Gastroesophageal sphincter (tissue), 3 donors: Measurements from ENCODE around the gene ARHGAP27.

ENCODE experiments used
- EP300 ChIP-seq: sonication (generic); formaldehyde crosslinking; IDR thresholded peaks from one replicate; pipeline ENCODE4 v1.6.1; 2017; ENCODE audit warnings: antibody characterized with exemption, mild to moderate bottlenecking
- POLR2AphosphoS5 ChIP-seq: sonication (generic); formaldehyde crosslinking; IDR thresholded peaks from one replicate; pipeline ENCODE4 v1.6.1; 2017; ENCODE audit warnings: antibody characterized with exemption
- TF ChIP-seq, protein P1 (sequence below), 4 experiments: fragments of 200-600 bp in 2 of 4; fragments of 450-650 bp in 2 of 4; sonication (generic) in 1 of 4; IDR thresholded peaks; one replicate each; pipeline ENCODE4 v1.5.1; 2017 to 2019; ENCODE audit warnings: antibody characterized with exemption in 4 of 4, mild to moderate bottlenecking in 2 of 4, moderate library complexity in 2 of 4

DNA sequence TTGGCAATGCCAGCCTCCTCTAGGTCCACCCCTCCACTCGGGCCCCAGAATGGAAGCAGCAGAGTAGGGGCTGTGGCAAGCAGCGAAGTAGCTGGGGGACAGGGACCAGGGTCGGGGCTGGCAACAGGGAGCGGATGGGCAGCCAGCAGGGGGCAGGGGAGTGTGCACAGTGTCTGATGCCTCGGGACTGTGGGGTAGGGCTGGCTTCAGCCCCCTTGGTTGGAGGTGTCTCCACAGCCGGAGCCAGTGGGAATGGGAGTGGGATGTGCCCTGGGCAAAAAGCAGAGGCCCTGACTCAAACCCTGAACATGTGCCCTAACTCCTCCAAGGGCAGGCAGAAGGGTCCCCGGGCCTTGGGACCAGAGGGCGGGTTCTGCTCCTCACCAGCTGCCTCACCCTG is 18.5 kb upstream of the ARHGAP27 start:
- TF ChIP-seq, protein P1, sequence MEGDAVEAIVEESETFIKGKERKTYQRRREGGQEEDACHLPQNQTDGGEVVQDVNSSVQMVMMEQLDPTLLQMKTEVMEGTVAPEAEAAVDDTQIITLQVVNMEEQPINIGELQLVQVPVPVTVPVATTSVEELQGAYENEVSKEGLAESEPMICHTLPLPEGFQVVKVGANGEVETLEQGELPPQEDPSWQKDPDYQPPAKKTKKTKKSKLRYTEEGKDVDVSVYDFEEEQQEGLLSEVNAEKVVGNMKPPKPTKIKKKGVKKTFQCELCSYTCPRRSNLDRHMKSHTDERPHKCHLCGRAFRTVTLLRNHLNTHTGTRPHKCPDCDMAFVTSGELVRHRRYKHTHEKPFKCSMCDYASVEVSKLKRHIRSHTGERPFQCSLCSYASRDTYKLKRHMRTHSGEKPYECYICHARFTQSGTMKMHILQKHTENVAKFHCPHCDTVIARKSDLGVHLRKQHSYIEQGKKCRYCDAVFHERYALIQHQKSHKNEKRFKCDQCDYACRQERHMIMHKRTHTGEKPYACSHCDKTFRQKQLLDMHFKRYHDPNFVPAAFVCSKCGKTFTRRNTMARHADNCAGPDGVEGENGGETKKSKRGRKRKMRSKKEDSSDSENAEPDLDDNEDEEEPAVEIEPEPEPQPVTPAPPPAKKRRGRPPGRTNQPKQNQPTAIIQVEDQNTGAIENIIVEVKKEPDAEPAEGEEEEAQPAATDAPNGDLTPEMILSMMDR (IDR thresholded peaks at IDR 0.05), result no peak
- TF ChIP-seq EP300 (no peak), POLR2AphosphoS5 (no peak)
